GM21576 (cell line): ENCODE data around the gene NPHP3.

Source experiments
- ATAC-seq: cut with Tn5 transposase; IDR thresholded peaks from one replicate; pipeline ENCODE4 v1.9.1; 2021; ENCODE audit warnings: mild to moderate bottlenecking, moderate library complexity; ENCODE audit not compliant: unreplicated experiment

Gene NPHP3

DNA sequence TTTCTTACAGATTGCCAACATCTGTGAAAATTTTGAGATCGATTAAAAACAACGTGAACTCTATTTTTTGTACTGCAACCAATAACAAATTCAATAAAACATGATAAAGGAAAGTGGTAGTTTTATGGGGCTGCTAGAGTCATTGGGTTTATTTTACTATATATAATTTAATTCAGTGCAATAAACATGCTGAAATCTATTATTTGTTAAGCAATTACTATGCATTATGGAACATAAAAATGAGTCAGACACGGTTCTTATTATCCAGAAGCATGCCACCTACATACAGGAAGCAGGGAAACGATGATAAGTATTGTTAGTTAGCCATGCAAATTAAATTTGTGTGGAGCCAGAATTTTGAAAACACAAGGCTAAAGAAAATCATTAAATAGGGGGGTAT, 27.2 kb downstream of the NPHP3 start:
- ATAC-seq = no peak

DNA sequence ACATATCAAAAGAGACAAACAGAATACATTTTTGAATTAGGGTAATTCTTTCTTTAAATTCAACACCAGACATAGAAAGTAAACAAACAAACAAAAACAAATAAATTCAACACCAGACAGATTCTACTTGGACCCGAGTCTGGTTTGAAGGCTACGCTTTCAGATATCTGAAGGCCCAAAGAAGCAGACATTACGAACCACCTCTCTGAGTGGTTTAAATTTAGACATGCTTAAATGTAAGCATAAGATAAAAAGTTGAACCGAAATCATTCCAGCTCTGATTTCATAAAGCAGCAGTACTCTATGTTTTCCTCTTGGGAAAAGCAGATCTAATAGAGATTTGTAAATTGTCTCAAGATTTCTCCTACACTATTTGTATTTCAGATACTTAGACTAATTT, 32.2 kb downstream of the NPHP3 start:
- ATAC-seq = no peak

DNA sequence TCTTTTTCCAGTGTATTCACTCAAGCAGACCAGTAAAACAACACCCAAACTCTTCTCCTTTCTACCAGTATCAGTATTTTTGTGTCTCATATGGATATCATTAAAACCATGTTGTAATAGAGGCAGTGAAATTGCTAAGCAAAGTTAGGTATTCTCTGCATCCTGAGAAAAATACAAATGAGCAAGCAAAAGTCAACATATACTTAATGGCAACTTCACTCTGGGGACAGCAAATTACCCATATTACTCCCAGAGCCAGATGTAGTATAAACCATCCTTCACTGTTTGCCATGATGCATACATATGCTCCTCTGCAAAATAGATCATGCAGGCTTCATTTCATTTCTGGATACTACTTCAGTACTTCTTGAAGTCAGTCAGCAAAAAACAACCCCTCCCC, 40.0 kb downstream of the NPHP3 start:
- no peak for ATAC-seq

DNA sequence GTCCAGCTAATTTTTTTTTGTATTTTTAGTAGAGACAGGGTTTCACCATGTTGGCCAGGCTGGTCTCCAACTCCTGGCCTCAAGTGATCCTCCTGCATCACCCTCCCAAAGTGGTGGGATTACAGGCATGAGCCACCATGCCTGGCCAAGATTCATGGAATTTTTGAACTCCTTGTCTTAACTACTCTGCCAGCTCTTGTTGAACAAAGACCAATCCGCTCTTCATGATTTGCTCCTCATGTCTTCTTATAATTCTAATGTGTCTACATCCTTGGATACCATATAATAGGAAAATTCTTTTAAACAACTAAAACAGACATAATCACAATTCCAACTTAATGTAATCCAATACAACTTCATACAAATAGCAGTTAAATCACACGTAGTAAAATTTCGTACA, 40.8 kb downstream of the NPHP3 start:
- no peak for ATAC-seq

DNA sequence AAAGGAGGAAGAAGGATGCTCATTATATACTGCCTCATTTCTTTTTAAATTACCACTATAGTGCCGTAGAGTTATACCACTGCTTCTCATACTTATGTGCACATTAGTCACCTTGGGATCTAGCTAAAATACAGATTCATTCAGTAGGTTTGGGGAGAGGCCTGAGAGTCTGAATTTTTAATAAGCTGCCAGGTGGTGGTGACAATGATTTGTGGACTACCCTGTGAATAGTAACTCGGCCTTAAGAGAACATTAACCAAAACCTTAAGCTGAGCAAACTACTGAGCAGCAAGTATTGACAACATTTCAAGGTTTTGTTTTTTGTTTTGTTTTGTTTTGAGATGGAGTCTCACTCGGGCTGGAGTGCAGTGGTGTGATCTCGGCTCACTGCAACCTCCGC, 42.3 kb downstream of the NPHP3 start:
- no peak for ATAC-seq

DNA sequence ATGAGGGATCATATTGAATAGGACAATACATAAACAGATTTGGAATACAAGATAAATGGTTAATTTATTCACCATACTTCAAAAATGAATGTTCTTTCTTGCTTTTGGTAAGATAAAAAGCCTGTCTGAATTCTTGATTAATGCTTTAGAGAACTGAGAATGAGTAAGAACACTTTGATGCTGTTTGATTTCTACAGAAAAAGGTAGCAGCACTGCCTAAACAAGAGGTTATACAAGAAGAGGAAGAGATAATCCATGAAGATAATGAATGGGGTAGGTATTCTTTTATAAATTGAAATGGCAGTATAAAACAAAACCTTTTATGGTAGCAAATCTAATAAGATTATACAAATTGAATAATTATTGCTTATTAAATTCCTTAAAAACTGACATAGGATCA, 46.8 kb downstream of the NPHP3 start:
- no peak for ATAC-seq

DNA sequence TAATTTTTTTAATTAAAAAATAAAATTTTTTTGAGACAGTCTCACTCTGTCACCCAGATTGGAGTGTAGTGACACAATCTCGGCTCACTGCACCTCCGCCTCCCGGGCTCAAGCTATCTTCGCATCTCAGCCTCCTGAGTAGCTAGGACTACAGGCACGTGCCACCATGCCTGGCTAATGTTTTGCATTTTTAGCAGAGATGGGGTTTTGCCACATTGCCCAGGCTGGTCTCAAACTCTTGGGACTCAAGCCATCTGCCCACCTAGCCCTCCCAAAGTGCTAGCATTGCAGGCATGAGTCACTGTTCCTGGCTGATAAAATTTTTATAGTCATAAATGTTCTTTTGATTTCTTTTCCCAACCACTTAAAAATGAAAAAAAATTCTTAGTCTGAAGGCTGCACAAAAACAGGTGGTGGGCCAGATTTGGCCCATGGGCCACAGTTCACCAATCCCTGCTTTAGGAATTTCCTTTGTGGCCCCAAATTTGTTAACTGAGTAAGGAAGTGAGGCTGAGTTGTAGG, 52.9 kb downstream of the NPHP3 start:
- no peak for ATAC-seq

DNA sequence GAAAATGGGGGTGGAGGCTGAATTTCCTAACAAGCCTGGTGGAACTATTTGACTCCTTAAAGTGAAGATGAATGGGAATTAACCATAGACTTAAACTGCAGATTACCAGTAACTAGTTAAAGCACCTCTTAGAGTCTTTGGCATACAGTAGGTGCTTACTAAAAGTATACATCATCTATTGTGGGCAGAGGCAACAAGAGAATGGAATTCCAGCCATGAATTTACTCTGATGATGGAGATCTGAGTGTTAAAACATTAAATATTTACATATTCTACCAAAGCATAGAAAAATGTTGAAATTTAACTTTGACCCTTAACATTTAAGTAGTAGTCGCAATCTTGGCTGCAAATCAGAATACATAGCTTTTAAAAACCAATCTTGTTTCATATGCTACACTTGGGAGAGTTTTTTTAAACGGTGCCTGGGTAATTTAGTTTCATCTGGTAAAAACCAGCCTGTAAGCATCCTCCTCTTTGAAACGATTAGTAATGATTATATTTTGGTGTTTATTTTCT, 56.9 kb downstream of the NPHP3 start:
- no peak for ATAC-seq

DNA sequence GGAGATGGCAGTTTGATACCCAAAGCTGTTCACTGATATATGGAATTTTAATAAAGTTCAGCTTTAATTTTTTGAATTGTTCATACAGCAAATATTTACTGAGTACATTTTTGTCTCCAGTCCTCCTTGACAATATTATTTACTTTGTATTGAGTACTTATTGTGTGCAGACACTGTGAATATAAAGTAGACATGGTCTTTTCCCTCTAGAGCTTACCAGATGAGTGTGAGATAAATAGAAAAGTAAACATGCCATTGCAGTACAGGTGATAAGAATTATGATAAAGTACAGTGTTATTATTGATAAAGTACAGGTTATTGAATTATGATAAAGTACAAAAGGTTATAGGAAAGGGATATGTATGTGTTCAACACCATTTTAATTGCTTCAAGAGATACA, 60.0 kb downstream of the NPHP3 start:
- ATAC-seq = no peak

DNA sequence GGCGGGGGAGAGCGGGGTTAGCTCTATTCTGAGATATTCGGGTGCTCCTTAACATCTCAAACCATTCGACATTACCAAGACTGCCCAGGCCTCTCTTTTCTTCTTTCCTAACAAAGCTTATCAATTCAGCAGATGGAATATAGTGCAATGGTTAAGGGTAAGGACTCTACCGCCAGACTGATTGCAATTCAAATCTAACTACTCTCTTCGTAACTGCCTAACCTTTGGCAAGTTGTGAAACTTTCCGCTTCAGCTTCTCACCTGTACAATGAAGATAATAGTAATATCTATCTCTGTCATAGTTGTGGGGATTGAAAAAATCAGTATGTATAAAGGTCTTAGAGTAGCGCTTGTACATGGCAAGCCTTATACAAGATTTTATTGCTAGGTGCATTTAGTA, 61.1 kb downstream of the NPHP3 start:
- no peak for ATAC-seq

DNA sequence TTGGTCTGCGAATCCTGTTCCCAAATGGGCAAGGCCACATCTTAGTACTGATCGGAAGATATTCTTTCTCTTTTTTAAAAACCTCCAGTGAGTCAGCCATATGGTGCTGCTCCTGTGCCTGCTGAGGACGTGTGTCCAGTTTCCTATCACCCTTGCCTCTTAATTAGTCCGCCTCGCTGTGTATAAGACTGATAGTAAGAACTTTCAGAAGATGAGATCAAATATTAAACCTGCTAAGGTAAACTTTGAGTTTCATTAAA, 61.5 kb downstream of the NPHP3 start:
- peak; percentile 5 for ATAC-seq

DNA sequence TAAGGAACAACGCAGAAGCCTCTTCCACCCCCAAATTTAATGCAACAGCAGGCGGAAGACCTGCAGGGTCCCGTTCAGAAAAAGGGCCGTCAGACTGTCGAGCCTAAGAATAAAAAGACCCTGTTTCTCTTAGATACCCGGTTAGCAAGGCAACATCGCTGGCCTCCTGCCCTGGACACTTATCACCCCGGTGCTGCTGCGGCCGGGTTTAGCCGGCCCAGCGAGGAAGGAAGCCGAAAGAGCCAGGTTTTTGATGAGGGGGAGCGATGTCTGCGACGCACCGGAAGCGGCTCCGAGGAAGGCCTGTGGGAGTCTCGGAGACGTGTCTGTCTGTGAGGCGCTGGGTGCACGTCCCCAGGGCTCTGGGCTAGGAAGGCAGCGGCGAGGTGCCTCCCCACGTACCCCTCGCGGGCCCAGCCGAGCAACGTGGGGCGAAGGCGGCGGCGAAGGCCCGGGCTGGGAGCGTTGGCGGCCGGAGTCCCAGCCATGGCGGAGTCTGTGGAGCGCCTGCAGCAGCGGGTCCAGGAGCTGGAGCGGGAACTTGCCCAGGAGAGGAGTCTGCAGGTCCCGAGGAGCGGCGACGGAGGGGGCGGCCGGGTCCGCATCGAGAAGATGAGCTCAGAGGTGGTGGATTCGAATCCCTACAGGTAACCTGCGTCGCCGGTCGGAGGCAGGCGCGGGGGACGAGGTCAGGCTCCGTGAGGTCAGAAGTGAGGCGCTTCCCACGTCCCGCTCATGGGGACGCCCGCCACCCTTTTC, 62.0 kb downstream of the NPHP3 start, which contains the start of gene UBA5:
Gene UBA5 (plus strand): TSS at position 278 of the 759 bp plus-strand sequence. CDS start 209 bp downstream, at position 487.
- ATAC-seq = peak; percentile 58

DNA sequence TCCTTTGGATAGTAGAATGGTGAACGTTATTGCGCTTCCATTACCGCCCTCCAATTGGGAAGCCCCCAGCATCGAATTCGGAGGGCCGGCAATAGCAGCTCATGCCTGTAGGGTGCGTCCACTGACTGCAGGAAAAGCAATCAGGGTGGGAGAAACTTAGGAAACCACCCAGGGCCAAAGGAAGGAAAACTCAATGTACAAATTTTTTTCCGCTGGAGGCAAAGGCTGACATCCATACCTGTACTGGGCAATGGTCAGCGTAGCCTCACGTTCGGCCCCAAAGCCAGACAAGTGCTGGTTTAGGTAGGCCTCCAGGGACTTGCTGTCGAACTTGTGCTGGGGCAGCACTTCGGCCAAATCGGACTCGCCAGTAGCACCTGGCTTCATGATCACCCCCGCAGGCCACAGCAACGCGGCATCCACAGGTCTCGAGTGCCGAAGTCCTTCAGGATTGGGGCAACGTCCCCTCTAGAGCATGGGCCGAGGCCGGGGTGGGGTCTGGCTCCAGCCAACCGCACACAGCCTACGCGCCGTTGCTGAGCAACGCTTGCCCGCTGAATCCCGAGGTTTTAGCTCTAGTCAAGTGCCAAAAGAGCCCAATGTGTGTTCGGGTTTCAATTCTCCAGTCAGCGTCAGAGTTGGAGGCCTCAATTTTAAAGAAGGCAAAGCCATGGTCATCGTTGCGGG, 62.7 kb downstream of the NPHP3 start, which contains the start of gene ACAD11:
Gene ACAD11 (minus strand): TSS at position 445 of the 687 bp plus-strand sequence. CDS start 58 bp downstream, at position 387.
- peak; percentile 53 for ATAC-seq

DNA sequence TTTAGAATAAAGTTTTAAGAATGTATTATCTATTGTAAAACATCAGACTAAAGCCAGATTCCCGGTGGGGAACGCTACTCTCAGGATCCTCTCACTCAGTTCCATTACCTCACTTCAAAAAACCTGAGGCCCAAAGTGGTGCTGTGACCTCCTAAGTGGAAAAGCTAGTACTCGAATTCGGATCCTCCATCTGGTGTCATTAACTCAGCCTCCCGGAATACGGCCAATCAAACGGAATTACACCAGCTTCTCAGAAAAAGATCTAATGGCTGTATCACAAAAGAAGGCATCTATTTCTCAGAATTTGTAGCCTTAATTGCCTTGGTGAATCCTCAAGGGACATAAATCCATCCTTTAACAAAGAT, 63.2 kb downstream of the NPHP3 start:
- no peak for ATAC-seq

DNA sequence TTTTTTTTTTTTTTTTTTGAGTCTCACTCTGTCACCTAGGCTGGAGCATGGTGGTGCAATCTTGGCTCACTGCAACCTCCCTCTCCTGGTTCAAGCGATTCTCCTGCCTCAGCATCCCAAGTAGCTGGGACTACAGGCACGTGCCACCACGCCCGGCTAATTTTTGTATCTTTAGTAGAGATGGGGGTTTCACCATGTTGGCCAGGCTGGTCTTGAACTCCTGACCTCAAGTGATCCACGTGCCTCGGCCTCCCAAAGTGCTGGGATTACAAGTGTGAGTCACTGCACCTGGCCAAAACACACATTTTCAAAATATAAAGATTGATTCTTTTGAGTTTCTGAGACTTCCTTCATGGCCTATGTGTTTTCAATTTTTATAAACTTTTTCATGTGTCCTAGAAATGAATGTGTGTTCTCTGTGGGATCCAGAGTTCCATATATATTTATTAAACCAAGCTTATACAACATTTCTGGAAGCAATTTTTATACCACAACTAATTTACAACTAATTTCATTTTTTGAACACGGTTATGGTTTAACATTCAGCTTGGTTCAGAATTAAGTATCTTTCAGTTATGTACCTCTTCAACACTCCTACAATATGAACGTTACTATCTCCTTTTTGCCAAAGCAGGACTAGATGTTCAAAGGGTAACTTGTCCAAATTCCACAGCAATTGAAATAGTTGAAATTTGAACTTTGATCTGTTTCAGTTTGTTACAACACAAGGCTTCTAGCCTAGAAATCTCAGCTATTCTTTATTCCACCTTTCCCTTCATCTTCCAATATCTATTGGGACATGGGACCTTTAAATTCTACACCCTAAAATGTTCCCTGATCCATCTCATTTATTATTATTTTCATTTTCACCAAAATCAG, 64.1 kb downstream of the NPHP3 start:
- ATAC-seq = no peak

DNA sequence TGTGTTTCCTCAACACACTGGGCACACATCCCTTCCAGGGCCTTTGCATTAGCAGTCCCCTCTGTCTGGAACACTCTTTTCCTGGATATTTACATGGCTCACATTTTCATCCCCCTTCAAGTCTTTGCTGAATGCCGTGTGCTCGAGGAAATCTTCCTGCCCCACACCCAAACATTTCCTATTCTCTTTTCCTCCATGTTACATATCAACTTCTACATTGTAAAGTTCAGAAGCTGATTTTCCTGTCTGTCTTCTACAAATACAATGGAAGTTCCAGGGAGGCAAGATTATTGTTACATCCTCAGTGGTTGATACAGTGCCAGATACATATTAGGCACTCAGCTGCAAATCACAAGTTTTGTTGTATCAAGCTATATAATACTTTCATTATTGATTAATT, 66.7 kb downstream of the NPHP3 start:
- no peak for ATAC-seq

DNA sequence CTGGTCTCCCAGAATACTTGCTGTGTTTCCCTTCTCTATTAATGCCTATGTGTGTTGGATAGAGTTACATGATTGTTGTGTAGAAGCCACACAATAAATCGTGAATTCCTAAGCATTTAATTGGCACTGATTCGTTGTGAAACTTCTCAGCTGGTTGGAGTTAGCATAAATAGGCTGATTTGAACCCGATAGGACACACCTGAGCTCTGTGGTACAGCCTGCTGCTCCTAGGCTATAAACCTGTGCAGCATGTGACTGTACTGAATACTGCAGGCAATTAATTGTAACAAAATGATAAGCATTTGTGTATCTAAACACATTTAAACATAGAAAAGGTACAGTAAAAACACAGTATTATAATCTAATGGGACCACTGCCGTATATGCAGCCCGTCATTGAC, 67.5 kb downstream of the NPHP3 start:
- ATAC-seq = no peak

DNA sequence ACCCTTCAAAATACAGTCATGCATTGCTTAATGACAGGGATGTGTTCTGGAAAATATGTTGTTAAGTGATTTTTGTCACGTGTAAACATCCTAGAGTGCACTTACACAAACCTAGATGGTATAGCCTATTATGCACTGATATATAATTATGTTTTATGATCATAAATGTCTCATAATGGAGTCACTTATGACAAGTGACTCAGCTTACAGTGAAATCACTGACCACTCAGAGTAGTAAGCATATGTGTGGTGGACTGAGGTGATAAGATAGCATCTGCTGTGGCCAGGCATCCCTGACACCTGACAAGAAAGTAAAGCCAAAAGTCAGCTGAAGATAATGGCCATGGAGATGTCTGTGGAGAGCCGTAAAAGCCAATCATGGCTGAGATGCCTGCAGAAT, 68.0 kb downstream of the NPHP3 start:
- ATAC-seq = no peak

DNA sequence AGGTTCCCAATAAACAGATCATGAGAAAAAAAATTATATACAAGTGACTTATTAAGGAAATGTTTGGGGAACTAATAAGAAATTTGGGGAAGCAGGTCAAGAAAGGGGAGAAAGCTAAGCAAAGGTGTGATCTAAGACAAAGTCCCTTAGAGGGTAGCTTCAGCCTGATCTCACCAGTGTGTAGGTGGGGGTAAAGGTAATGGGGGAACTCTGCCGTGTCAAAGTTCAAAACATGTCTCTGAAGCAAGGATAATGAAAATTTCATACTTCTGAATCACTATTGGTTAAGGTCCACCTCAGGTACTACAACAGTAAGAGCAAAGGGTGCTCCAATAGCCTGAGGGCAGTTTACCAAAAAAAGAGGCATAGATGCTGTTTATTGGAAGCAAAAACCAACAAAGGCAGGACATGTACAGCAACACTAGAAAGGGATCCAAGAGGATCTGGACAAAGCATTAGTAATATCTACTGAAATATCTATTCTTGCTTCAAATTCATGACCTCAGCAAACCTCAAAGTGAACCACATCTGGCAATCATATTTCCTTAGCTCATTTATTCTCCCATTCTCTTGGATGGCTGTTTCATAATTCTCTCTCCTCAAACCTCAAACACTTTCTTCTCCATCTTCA, 69.5 kb downstream of the NPHP3 start:
- ATAC-seq = no peak

DNA sequence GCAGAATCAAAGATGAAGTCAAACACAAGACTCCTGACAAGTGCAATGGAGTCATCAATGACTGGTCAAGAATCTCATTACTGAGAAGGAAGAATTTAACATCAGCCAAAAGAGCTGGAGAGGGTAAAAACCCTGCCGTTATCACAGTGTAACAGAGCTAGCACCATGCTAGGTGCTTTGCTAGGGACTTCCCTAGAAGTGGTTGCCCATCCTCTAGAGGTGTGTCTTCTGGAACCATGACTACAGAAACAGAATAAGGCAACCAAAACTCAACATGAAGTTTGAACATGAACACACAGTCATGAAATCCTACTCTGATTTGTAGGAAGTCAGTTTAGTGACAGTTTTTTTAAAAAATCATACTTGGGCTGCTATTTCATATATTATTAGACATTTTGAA, 72.1 kb downstream of the NPHP3 start:
- ATAC-seq = no peak

DNA sequence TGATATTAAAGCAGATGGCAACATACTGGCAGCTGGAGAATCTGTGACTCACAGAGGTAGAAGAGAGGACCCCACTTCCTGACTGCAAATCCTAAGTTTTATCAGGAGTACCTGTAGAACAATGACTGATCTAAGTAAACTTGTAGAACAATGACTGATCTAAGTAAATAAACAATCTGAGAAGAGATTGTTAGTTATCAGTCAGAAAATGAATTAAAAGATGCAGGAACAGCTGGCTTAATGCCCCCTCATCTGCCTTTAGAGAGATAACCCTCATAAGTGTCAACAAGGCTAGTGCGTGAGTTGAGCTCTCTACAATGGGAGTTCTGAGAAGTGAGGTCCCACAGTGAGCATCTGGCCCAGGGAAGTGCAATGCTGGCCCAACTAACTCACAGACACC, 77.2 kb downstream of the NPHP3 start:
- no peak for ATAC-seq
